ENCODE data around the gene PGM1. TPM values are rescaled to one million over a fixed set of nuclear protein-coding genes. Genes with fewer than 3 reads are reported as not detected.

PGM1 gene
- polyA plus RNA-seq, 1 donor: 31.3 TPM

DNA sequence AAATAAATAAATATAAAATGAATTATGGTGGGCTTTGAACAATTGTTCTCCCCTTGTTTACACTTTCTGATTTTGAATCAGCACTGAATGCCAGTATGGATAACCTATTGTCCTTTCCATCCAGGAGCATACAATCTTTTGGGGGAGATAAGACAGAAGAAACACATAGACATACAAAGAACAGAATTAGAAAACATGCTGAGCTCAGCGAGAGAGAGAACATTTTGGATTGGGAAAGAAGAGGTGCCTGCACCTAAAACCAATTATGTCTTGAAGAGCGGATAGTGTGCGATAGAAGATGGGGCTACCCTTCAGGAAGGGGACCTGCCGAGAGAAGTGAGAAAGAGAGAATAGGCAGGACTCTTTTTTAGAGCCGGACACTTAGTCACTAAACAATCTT is 6.6 kb downstream of the PGM1 start:
- no peak for DNase-seq

DNA sequence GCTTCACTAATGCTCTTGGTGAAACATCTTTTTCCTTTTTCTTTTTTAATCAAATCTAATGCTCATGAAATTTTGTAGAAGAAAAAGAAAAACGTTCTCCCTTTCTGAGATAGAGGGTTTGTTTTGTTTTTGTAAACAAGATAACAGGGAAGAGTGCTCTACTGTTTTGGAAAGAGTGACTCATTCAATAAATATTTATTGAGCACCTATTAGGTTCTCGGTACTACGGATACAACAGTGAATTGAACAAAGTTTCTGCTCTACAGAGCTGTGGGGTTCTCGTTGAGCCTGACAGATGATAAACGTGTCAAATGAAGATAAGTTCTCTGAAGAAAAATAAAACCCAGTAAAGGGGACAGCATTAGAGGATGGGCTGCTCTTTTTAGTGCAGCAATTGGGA is 7.0 kb downstream of the PGM1 start:
- no peak for DNase-seq

DNA sequence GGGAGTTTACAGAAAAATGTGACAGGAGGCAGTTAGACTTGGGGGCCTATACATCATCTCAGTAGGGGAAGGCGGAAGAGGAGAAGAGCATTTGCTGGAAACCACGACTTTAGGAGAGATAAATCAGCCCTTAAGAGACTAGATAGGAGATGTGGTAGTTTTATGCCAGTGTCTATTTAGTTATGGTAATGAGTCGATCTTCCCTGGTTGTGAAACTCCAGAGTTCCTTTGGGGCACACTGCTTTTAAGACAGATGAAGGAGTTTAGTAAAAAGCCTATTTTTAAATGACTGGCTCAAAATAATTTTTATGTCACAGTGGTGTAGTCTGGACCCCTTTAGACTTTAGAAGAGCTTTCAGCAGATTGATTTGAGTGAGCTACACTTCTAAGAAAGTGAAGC is 7.8 kb downstream of the PGM1 start:
- DNase-seq: no peak

DNA sequence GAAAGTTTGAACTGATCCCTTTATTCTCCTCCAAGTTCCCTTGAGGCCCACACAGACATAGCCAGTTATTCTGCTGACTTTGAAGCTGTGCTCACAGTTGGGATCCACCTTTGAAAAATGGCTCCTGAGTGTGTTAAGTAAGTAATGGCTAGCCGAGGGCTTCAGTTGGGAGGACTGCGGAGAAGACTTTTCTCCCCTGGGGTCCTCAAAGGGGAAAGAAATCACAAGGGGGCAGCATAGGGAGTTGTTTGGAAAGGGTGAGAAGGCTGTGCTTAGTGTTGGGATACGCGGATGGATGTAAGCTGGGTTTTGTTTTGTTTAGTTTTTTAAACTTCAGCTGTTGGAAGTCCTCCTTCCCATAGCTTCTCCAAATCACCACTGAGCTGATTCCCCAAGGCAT is 8.3 kb downstream of the PGM1 start:
- DNase-seq: no peak

DNA sequence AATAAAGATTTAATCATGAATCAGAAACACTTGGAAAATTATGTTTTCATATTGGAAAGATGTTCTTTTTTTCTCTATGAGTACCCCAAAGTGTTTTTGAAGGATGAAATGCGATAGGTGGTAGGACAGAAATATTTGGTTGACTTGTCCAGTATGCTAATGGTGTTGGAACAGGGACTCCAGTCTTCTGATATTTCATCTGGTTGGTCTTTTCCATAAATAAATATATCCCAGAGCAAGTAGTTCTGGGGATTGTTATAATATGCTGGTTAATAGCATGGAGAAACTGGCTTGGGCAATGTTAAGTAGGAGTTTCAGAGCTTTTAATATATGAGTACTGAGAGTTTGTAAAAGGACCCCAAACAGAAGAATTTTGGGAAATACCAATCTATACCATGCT is 8.7 kb downstream of the PGM1 start:
- DNase-seq: no peak

DNA sequence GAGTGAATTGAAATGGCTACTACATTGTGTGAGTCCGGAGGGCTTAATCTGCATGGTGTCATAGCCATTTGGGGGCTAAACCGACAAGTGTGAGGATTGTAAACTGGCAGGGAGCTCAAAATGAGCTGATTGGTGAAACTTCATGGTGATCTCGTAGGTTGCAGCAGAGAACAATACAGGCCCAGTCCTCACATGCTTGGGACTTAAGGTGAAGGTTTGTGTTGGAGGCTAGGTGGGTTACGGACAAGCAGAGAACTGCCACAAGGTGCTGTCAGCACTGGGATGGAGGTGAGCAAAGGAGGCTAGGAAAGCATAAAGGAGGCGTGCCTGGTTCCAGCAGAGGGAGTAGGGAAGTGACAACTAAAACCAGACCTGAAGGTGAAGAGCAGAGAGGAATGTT is 9.4 kb downstream of the PGM1 start:
- DNase-seq: no peak

DNA sequence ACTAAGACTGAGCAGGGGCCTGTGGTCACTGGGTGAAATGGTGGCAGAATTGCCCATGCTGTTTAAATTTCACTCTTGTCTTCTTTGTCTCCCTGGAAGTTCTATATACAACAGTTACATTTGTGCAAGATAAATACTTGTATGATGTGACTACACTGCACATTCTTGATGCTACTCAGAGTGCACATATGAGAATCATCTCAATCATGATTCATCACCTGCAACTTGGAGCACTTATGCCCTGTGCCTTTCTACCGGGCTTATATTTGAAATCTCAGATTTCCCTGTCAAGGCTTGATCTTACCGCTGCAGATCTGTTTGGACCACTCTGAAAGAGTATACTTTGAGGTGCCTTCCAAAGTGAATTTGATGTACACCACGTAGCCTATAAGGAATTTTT is 10.6 kb downstream of the PGM1 start:
- no peak for DNase-seq

DNA sequence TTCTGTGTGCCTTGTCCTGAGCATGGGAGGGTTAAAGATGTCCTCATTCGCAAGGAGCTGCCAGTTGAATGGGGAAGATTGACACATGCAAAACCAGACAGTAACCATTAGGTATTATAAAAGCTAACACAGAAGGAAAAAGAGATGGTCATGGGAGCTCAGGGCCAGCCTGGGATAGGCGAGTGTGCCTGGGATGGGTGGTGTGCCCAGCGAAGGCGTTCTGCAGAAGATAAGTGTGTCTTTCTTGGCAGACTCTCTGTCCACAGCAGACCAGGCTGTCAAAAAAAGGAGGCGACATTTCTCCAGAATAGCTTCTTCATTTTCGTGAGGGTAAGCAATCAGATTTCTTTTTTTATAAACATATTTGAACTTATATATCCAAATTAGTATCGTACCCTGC is 14.1 kb downstream of the PGM1 start:
- no peak for DNase-seq

DNA sequence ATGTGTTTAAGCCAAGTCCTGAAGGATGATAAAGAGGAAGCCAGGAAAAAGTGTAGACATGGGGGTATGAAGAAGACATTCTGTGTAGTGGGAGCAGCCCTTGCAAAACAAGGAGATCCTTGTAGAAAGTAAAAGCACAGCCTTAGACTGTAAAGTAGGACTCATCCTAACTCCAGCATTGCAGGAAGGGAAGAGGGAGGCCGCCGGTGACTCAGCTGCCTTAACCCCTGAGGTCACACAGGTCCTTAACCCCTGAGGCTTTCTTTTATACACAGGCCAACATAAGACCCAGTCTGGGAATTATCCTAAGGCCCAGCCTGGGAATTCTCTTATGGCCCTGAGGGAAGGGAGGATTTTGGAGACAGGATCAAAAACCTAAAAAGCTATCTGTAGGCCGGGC is 18.0 kb downstream of the PGM1 start:
- no peak for DNase-seq

DNA sequence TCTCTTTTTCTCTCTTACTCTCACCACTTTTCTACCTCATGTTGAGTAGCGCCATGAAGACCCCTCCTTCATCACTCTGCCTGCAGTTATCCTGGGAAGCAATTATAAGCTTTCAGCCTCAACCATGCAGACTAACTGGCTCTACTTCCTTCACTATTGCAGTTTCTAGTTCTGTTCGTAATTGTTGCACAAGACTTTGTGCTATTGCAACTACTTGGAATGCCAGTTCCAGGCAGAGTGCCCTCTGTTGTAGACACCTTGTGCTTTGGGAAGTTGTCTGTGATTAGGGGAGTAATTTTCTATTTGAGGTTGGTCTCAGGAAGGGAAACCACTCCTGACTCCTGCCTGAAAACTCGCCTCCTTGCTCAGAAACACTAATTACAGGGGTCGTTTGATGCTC is 19.4 kb downstream of the PGM1 start:
- DNase-seq: no peak

DNA sequence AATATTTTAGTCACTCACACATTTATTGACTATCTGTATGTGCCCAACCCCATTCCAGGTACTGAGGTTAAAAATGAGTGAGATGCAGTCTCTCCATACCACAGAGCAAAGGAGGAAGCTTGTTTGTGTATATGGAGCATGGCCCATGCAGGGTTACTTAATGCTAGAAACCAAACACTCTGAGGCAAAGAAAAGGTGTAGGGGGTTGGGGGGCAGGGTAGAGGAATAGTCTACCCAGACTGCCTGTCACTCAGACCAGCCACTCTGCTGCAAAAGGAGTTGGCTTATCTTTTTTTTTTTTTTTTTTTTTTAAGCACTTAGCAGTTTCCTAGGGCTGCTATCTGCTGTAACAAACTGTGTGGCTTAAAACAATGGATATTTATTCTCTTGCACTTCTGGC is 19.8 kb downstream of the PGM1 start:
- no peak for DNase-seq

DNA sequence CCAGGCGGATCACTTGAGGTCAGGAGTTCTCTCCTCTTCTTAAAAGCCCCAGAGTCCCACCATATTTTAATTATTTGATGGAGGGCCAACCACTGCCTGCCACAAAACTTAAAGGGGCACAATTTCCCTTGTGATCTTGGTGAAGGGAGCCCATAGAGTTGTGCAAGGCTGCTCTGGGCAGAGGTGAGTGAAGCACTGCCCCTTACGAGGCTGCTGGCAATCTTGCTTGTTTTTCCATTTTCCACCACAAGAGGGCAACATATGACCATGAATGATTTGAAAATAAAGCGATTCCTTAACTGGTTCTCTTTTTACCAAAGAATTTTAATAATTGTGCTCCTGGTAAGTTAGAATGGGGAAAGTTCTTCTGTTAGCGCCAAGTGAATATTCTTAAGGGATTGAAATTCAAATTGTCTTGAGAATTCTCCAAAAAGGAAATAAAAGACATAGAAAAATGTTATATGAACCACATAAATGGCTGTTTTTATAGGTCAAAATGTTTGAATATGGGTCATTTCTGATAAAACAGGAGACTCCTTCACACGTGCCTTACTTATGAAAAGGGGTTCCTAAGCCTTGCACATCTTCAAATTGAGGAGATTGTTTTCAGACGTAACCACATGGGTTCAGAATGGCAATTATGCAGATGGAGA is 22.7 kb downstream of the PGM1 start:
- peak; percentile 79 for DNase-seq

DNA sequence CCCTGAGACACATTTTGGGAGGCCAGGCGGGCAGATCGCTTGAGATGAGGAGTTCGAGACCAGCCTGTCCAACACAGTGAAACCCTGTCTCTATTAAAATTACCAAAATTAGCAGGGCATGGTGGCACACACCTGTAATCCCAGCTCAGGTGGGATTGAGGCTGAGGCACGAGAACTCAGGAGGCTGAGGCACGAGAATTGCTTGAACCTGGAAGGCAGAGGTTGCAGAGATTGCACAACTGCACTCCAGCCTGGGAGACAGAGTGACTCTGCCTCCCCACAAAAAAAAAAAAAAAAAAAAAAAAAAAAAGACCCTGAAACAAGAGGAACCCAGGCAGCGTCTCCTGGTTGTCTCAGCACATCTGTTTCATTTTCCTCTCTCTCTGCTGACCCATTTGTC is 24.2 kb downstream of the PGM1 start:
- no peak for DNase-seq

DNA sequence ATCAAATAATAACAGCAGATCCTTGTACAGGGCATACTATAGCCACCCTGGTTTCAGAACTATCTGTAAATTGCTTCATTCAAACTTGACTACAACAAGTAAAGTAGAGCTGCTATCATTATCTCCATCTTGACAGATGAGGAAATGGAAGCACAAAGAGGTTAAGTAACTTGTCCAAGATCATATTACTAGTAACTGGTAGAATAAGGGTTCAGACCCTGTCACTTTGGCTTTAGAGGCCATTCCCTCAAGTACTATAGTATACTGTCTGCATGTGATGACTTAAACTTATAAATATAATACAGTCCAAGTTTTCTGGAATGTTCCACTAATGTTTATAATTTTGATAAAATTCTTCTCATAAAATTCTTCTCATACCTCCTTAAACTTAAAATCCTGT is 24.8 kb downstream of the PGM1 start:
- DNase-seq: no peak

DNA sequence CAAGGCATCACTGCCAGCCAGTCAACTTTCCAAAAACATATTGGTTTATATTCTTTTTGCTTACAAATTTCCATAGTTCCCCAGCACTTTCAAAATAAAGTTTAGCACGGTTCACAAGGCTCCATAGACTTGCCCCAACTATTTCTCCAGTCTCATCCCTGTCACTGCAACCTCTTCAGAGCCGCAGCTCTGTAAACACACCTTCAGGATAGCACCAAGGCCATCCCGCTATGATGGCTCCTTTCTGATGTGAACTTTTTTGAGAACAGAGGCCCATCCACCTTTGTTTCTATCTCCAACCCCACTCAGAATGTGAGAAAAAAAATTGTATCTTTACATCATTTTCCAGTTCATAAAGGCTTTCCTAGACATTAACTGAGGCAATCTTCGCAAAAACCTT is 26.3 kb downstream of the PGM1 start:
- DNase-seq: no peak

DNA sequence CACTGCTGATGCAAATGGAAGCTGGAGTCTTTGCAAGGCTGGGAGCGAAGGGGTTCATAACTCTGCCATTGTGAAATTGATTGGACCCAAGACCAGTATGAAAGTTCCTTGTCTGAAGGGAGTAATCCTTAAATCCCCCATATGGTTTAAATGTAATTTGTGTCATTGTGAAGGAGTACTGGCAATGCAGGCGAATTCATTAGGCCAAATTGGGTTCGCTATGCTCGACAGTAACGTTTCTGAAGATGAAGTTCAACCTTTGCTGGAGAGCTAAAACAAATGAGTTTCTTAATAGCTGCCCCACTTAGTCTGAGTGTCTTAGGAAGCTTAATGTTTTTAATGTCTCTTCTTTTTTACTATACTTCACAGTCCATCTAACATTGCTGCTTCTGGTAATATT is 27.5 kb downstream of the PGM1 start:
- no peak for DNase-seq

DNA sequence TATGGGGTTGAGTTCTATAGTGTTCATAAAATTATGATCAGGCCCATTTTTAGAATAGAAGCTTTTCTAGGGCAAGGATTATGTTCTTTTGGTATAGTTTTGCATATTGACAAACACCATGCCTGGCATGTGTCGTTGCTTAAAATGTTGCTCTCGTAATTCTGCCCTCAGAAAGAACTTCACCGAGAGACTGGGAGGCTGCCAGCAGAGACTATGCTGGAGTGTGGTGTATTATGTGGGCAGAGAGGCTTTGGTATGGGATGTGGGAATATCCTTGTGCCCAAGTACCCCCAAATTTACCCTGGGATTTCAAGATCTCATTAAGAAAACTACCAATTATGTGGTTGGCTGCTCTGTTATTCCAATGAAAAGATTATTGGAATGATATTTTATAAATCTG is 27.9 kb downstream of the PGM1 start:
- no peak for DNase-seq

DNA sequence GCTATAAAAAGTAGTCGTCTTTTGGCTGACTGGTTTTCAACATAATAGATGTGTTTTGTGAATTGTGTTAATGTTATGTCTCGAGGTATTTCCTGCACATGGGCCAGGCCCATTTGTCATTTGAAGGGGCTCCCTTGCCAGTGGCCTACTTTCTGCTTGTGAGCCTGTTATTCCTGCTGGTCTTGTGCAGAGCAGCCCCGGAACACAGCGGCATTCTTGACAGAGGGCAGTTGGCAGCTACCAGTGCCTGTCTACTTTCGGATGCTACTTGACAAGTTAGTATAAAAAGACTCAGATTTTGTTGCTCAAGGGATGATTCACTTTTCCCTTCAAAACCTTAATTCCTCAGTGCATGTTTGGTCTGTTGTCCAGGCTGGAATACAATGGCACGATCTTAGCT is 28.5 kb downstream of the PGM1 start:
- no peak for DNase-seq

DNA sequence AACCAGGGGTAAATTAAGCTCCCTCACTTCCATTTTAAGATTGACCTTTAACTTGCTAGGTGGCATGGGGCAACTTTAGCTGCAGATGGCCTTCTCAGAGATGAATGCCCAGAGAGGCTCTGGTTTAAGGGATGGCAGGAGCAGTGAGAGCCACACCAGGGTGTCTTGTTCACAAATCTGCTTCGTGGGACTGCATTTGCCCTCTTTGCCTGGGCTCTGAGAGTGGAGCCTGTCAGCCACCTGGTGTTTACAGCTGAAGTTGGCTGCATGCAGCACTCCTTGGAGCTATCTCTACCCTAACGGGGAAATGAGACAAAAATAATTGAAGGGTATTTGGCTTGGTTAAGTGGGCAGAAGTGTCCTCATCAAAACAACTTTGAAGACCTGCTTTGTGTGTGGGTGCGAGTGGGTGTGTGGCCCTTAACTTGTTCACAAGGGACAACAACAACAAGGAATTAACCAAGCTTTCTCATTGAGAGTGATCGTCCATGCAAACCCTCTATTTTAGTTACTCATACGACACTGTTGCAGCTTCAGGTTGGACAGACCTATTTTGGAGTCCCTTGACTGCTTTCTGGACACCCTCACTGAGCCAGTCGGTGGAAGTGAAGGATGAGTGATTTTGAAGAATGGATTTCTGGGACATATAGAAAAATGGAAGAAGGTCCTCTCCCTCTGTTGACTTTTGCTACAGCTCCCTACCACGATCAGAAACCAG is 29.8 kb downstream of the PGM1 start:
- no peak for DNase-seq

DNA sequence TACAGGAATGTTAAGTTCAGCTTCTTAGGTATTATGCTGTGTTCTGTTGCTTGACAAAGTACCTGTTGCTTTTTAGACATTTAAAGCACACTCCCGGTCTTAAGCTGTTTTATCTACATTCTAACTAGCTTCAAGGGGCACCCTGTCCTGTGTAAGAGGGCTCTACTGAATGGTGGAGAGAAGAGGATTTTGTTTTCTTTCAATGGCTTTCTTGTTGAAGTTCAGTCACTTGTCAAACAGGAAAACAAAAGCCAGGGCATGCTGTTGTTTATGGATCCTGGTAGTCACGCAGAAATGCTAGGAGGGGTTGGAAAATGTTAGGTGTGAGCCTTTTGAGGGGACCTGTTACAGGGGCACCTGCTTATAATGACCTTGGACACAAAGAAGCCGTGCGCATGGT is 30.7 kb downstream of the PGM1 start:
- no peak for DNase-seq

DNA sequence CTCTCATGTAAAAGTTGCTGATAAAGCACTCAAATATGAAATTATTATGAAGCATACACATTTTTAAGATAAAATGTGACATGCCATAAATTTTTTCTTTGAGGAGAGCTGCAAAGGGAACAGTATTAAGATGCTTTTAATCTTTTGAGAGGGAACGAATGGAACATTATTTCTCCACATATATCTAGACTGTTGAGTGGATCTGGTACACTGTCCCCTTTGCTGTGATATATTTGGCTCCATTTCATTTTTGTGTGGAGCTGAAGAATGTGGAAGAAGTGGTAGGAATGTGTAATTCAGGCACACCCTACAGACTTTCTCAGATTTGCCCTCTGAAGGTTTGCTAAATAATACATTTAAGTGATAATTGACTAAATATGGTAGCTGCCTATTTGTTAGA is 31.7 kb downstream of the PGM1 start:
- no peak for DNase-seq

DNA sequence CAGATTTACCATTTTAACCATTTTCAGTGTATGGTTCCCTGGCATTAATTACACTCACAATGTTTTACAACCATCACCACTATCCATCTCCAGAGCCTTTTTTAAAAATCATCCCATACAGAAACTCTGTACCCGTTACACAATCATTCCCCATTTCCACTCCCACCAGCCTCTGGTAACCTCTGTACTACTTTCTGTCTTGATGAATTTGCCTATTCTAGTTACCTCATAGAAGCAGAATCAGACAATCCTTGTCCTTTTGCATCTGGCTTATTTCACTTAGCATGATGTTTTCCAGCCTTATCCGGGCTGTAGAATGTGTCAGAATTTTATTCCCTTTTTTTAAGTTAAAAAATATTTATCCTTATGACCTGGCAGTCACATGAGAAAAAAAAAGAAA is 33.0 kb downstream of the PGM1 start:
- DNase-seq: no peak

DNA sequence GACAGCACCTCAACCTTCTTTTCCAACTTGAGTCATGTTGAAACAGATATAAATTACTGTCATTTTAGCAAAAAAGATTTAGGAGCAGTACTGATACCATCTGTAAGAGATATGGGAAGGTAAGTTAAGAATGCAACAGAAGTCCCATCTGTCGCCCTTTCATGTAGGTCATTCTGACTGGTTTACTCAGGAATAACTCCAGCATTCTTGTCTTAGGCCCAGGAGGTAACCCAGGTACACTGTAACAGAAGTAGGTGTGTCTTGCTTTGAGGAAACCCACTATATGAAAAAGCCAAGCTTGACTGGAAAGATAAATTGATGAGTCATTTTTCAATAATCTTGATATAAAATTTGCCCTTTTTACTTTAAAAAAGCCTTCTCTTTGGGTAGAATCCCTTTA is 35.4 kb downstream of the PGM1 start:
- DNase-seq: no peak

DNA sequence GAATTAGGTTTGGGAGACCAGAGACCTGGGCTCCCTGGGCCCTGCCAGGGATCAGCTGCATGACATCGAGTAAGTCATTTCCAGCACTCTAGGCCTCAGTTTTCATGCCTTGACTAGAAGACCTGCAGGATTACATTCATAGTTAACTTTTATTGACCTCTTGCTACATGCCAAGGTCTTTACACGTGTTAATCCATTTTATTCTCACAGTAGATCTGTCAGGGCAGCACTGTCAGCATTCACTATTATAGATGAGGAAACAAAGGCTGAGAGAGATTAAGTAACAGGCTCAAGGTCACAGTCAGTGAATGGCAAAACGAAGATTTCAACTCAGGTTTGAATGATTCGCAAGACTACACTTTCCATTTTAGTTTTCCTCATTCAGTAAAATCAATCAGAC is 37.0 kb downstream of the PGM1 start:
- DNase-seq: no peak

DNA sequence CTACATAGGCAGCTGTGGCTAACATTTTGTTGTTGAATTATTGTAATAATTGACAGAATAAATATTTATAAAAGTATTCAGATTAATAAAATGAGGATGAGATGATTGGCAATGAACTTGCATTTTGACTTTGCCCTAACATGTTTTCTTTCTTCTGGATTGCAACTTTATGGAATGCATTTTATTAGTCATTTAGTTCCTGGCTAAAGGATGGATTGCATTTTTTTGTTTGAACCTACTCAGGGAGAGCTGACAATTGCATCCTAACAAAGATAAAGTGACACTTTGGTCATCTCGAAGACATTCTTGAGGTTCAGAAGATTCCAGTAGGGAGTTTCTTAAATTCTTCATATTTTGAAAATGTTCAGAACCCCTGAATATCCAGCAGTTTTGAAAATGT is 37.5 kb downstream of the PGM1 start:
- no peak for DNase-seq
